HCT116 (cell line): ENCODE results near the gene TJAP1. TPM values are rescaled to one million over a fixed set of nuclear protein-coding genes. Genes with fewer than 3 reads are reported as not detected.
A peak's percentile ranks its signal among the peaks of the same experiment; 100 is the strongest.

Source experiments
- ATAC-seq: fragments of 200-7000 bp; cut with Tn5 transposase; 2 replicates; pipeline ENCODE4 v1.9.1; 2020; ENCODE audit warnings: mild to moderate bottlenecking, moderate library complexity
- BruUV-seq: library from RNA; stranded (reverse); fragments of 400-500 nt; replicated peaks from 2 replicates; lab custom pipeline; 2021; lab: Mats Ljungman, UMichigan
- CTCF ChIA-PET: fragments of 300-600 bp; sonication (Branson Sonifier 250); formaldehyde crosslinking; loops from one replicate; lab custom pipeline; 2021; ENCODE audit warnings: antibody characterized with exemption; lab: Charles Lee
- POLR2A ChIA-PET: fragments of 300-600, 350-600 bp; sonication (Branson Sonifier 250); formaldehyde crosslinking; loops from one replicate; lab custom pipeline; 2021; ENCODE audit warnings: antibody characterized with exemption; lab: Charles Lee
- RAD21 ChIA-PET, 2 experiments: fragments of 300-600 bp; sonication (Branson Sonifier 250); formaldehyde crosslinking; loops; one replicate each; lab custom pipeline; 2023; ENCODE audit warnings: low total read pairs in 2 of 2; ENCODE audit not compliant: uncharacterized antibody in 2 of 2, unreplicated experiment in 2 of 2, low non-redundant PET in 1 of 2; lab: Charles Lee
- DNase-seq: peaks from one replicate; pipeline ENCODE4 v3.0.0-alpha.2; 2010; ENCODE audit warnings: low read depth, low spot score
- H2AFZ ChIP-seq: fragments of 200-600 bp; shearing (Covaris generic), sonication (generic); 2 replicates; pipeline ENCODE4 v1.6.1; 2017; ENCODE audit warnings: low read depth, mixed run types, mixed read lengths, antibody characterized with exemption, low read length; ENCODE audit not compliant: poor library complexity, severe bottlenecking
- H3K27ac ChIP-seq: 2 replicates; pipeline ENCODE4 v1.5.1; 2012; ENCODE audit warnings: low read depth, low read length
- H3K27me3 ChIP-seq: fragments of 200-600 bp; sonication (generic); 2 replicates; pipeline ENCODE4 v1.6.1; 2016; ENCODE audit warnings: mixed run types, low read length, mixed read lengths; ENCODE audit not compliant: insufficient read depth
- H3K36me3 ChIP-seq, 2 experiments: fragments of 200-500 bp in 1 of 2; fragments of 200-600 bp in 1 of 2; sonication (Bioruptor generic) in 1 of 2; sonication (generic) in 1 of 2; 2 replicates each; pipeline versions ENCODE4 v1.5.1 to v1.6.1; 2014 to 2016; ENCODE audit warnings: low read length in 2 of 2, inconsistent platforms in 1 of 2, mixed read lengths in 1 of 2, mixed run types in 1 of 2; ENCODE audit not compliant: insufficient read depth in 2 of 2, control insufficient read depth in 1 of 2
- H3K4me1 ChIP-seq, 2 experiments: fragments of 200-600 bp in 1 of 2; sonication (generic) in 1 of 2; 2 replicates each; pipeline versions ENCODE4 v1.5.1 to v1.6.1; 2012 to 2017; ENCODE audit warnings: low read length in 2 of 2, inconsistent platforms in 1 of 2, mild to moderate bottlenecking in 1 of 2, mixed read lengths in 1 of 2, mixed run types in 1 of 2, moderate library complexity in 1 of 2; ENCODE audit not compliant: insufficient read depth in 2 of 2, control insufficient read depth in 1 of 2
- H3K4me2 ChIP-seq: fragments of 200-600 bp; sonication (generic); 2 replicates; pipeline ENCODE4 v1.6.1; 2017; ENCODE audit warnings: mixed run types, low read length, mixed read lengths
- H3K4me3 ChIP-seq, 2 experiments: fragments of 200-600 bp in 1 of 2; sonication (generic) in 1 of 2; replicated peaks in 1 of 2; 2 replicates each; pipeline ENCODE4 v1.5.1; 2011 to 2016; ENCODE audit warnings: low read length in 2 of 2, control low read depth in 1 of 2, low read depth in 1 of 2, mild to moderate bottlenecking in 1 of 2, mixed read lengths in 1 of 2, mixed run types in 1 of 2
- H3K79me2 ChIP-seq: fragments of 200-600 bp; sonication (generic); 2 replicates; pipeline ENCODE4 v1.6.1; 2017; ENCODE audit warnings: mild to moderate bottlenecking, mixed run types, low read length, moderate library complexity, mixed read lengths; ENCODE audit not compliant: insufficient read depth
- H3K9ac ChIP-seq: fragments of 200-600 bp; sonication (generic); 2 replicates; pipeline ENCODE4 v1.6.1; 2016; ENCODE audit warnings: low read length, mixed read lengths
- H3K9me2 ChIP-seq: fragments of 200-600 bp; sonication (generic), shearing (Covaris generic); 2 replicates; pipeline ENCODE4 v1.6.1; 2017; ENCODE audit warnings: mixed run types, mild to moderate bottlenecking, moderate library complexity; ENCODE audit not compliant: insufficient read depth
- H3K9me3 ChIP-seq, 2 experiments: fragments of 200-500 bp in 1 of 2; fragments of 200-600 bp in 1 of 2; sonication (Bioruptor generic) in 1 of 2; sonication (generic) in 1 of 2; 2 replicates each; pipeline ENCODE4 v1.6.1; 2014 to 2017; ENCODE audit warnings: low read length in 2 of 2, mixed read lengths in 2 of 2, inconsistent platforms in 1 of 2, low read depth in 1 of 2, mild to moderate bottlenecking in 1 of 2, mixed run types in 1 of 2, moderate library complexity in 1 of 2; ENCODE audit not compliant: control insufficient read depth in 1 of 2, insufficient read depth in 1 of 2
- H4K20me1 ChIP-seq: fragments of 200-600 bp; sonication (generic), shearing (Covaris generic); 2 replicates; pipeline ENCODE4 v1.6.1; 2017; ENCODE audit warnings: mixed run types, mild to moderate bottlenecking, moderate library complexity; ENCODE audit not compliant: insufficient read depth
- ATF3 ChIP-seq: IDR thresholded peaks from 2 replicates; pipeline ENCODE4 v1.6.1; 2012
- CBX3 ChIP-seq: IDR thresholded peaks from 2 replicates; pipeline ENCODE4 v1.6.1; 2012; ENCODE audit warnings: low read depth
- CEBPB ChIP-seq: IDR thresholded peaks from 2 replicates; pipeline ENCODE4 v1.6.1; 2012; ENCODE audit warnings: low read depth
- ELF1 ChIP-seq: IDR thresholded peaks from 2 replicates; pipeline ENCODE4 v1.6.1; 2012; ENCODE audit warnings: low read depth, borderline replicate concordance
- EZH2 ChIP-seq: fragments of 200-600 bp; sonication (generic); IDR thresholded peaks from 2 replicates; pipeline ENCODE4 v1.6.1; 2017; ENCODE audit warnings: antibody characterized with exemption, mixed run types
- EZH2phosphoT487 ChIP-seq: fragments of 200-600 bp; IDR thresholded peaks from 2 replicates; pipeline ENCODE4 v1.6.1; 2018; ENCODE audit warnings: antibody characterized with exemption, borderline replicate concordance
- FOSL1 ChIP-seq: IDR thresholded peaks from 2 replicates; pipeline ENCODE4 v1.6.1; 2012; ENCODE audit warnings: low read depth
- JUND ChIP-seq: IDR thresholded peaks from 2 replicates; pipeline ENCODE4 v1.6.1; 2012
- REST ChIP-seq: IDR thresholded peaks from 2 replicates; pipeline ENCODE4 v1.6.1; 2012; ENCODE audit warnings: low read depth
- SIN3A ChIP-seq: IDR thresholded peaks from 2 replicates; pipeline ENCODE4 v1.6.1; 2012; ENCODE audit warnings: low read depth
- SRF ChIP-seq: IDR thresholded peaks from 2 replicates; pipeline ENCODE4 v1.6.1; 2012; ENCODE audit warnings: low read depth
- TCF7L2 ChIP-seq: IDR thresholded peaks from 2 replicates; pipeline ENCODE4 v1.7.0; 2011; ENCODE audit warnings: borderline replicate concordance, inconsistent platforms; ENCODE audit not compliant: insufficient read depth, insufficient read length; ENCODE audit errors: extremely low read depth
- ZFX ChIP-seq: fragments of 450-650 bp; IDR thresholded peaks from 2 replicates; pipeline ENCODE4 v1.6.1; 2017
- intact Hi-C: fragments of 100-400 bp; cut with micrococcal nuclease; formaldehyde crosslinking; loops from 2 replicates; pipeline ENCODE4 v1.10.0; 2022
- total RNA-seq: library from RNA; stranded (reverse); gene quantifications from one replicate; pipeline ENCODE4 v1.2.1, GENCODE V29; 2021; ENCODE audit not compliant: unreplicated experiment
- TF ChIP-seq, protein P1 (sequence below), 3 experiments: fragments of 200-600 bp in 1 of 3; sonication (generic) in 1 of 3; IDR thresholded peaks in 2 of 3; conservative IDR thresholded peaks in 1 of 3; 2 replicates each; pipeline ENCODE4 v1.5.1; 2012 to 2017; ENCODE audit warnings: low read depth in 2 of 3, low read length in 2 of 3, antibody characterized with exemption in 1 of 3, borderline replicate concordance in 1 of 3, control low read depth in 1 of 3, mild to moderate bottlenecking in 1 of 3, mixed read lengths in 1 of 3, mixed run types in 1 of 3, moderate library complexity in 1 of 3; ENCODE audit not compliant: insufficient read depth in 1 of 3

TJAP1 gene
- total RNA-seq, 1 experiment from 2014 or later: 45.2 TPM

GRCh38 chr6:43435682-43436437, 41.5 kb upstream of the TJAP1 start:
- RAD21 ChIA-PET: no interaction called here
- DNase-seq (no peak), ATAC-seq (peak; percentile 18; the same call in 1 of the 2 replicates)
- Histone ChIP-seq H3K9ac (no peak overlapping the region; the same call in 1 of the 2 replicates), H3K27me3 (no peaks in the 10 kb centered on the region), H3K9me2 (no peaks in the 10 kb centered on the region), H3K79me2 (no peaks in the 10 kb centered on the region), H2AFZ (no peak overlapping the region), H4K20me1 (no peaks in the 10 kb centered on the region), H3K4me2 (peak overlapping the region; percentile 56), H3K4me1 (peaks cover 12 to 18% of the 10 kb centered on the region in 2 experiments), H3K27ac (peak overlapping the region; percentile 15), H3K4me3 (no peak overlapping the region), H3K36me3 (peaks cover 0 to 3% of the 10 kb centered on the region in 2 experiments; a peak in 2 of 4 replicates), H3K9me3 (no peaks in the 10 kb centered on the region)
- POLR2A ChIA-PET: no interaction called here
- intact Hi-C loops: no loop called here
- BruUV-seq: no TSS peak
- CTCF ChIA-PET: no interaction called here
- TF ChIP-seq CEBPB (no peak), CBX3 (no peak), REST (no peak), FOSL1 (no peak), ATF3 (no peak), EZH2 (no peak), SIN3A (no peak), JUND (no peak), ELF1 (no peak), TCF7L2 (no peak), SRF (no peak), ZFX (no peak), EZH2phosphoT487 (no peak)
- TF ChIP-seq, protein P1, sequence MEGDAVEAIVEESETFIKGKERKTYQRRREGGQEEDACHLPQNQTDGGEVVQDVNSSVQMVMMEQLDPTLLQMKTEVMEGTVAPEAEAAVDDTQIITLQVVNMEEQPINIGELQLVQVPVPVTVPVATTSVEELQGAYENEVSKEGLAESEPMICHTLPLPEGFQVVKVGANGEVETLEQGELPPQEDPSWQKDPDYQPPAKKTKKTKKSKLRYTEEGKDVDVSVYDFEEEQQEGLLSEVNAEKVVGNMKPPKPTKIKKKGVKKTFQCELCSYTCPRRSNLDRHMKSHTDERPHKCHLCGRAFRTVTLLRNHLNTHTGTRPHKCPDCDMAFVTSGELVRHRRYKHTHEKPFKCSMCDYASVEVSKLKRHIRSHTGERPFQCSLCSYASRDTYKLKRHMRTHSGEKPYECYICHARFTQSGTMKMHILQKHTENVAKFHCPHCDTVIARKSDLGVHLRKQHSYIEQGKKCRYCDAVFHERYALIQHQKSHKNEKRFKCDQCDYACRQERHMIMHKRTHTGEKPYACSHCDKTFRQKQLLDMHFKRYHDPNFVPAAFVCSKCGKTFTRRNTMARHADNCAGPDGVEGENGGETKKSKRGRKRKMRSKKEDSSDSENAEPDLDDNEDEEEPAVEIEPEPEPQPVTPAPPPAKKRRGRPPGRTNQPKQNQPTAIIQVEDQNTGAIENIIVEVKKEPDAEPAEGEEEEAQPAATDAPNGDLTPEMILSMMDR (IDR thresholded peaks at IDR 0.05 in 2 of 3, conservative IDR thresholded peaks at IDR 0.05 in 1 of 3; ENCODE audit: borderline replicate concordance in 1 of 3, insufficient read depth in 1 of 3, low read depth in 2 of 3, low read length in 2 of 3): no peak
